HepG2 (cell line): ENCODE results near the gene STMN1. TPM values are rescaled to one million over a fixed set of nuclear protein-coding genes. Genes with fewer than 3 reads are reported as not detected.

Source experiments
- AHDC1 ChIP-seq: sonication (generic); formaldehyde crosslinking; IDR thresholded peaks from 2 replicates; pipeline ENCODE4 v1.5.1; 2020; ENCODE audit warnings: mild to moderate bottlenecking, missing genetic modification reagents, borderline replicate concordance
- FOXA3 ChIP-seq: IDR thresholded peaks from 2 replicates; pipeline ENCODE4 v1.6.1; 2016; ENCODE audit warnings: missing genetic modification reagents, missing compliant biosample characterization
- FOXK1 ChIP-seq: sonication (generic); formaldehyde crosslinking; IDR thresholded peaks from 2 replicates; pipeline ENCODE4 v1.4.0; 2020; ENCODE audit warnings: low read depth, missing genetic modification reagents, borderline replicate concordance
- HIVEP1 ChIP-seq: sonication (generic); formaldehyde crosslinking; IDR thresholded peaks from 2 replicates; pipeline ENCODE4 v1.4.0; 2020; ENCODE audit warnings: mild to moderate bottlenecking, missing genetic modification reagents
- HMGXB3 ChIP-seq: sonication (generic); formaldehyde crosslinking; IDR thresholded peaks from 2 replicates; pipeline ENCODE4 v1.4.0; 2020; ENCODE audit warnings: missing genetic modification reagents, borderline replicate concordance
- SIN3A ChIP-seq: IDR thresholded peaks from 2 replicates; pipeline ENCODE4 v1.6.1; 2011; ENCODE audit warnings: low read depth, mild to moderate bottlenecking, control low read depth, low read length, borderline replicate concordance
- YY1 ChIP-seq: IDR thresholded peaks from 2 replicates; pipeline ENCODE4 v1.6.1; 2011; ENCODE audit warnings: low read length, low read depth, moderate library complexity, mild to moderate bottlenecking; ENCODE audit not compliant: insufficient read depth, insufficient replicate concordance
- ZFP36 ChIP-seq: fragments of 150-350 bp; IDR thresholded peaks from 2 replicates; pipeline ENCODE4 v1.6.1; 2018; ENCODE audit warnings: borderline replicate concordance, low read length, low read depth; ENCODE audit not compliant: partially characterized antibody
- ZKSCAN1 ChIP-seq: fragments of 150-350 bp; IDR thresholded peaks from 2 replicates; pipeline ENCODE4 v1.6.1; 2014; ENCODE audit warnings: low read length
- ZNF264 ChIP-seq: sonication (generic); formaldehyde crosslinking; IDR thresholded peaks from 2 replicates; pipeline ENCODE4 v1.4.0; 2020; ENCODE audit warnings: missing genetic modification reagents
- ZNF547 ChIP-seq: sonication (generic); formaldehyde crosslinking; IDR thresholded peaks from 2 replicates; pipeline ENCODE4 v1.5.1; 2020; ENCODE audit warnings: mild to moderate bottlenecking, missing genetic modification reagents
- ZNF619 ChIP-seq: sonication (generic); formaldehyde crosslinking; IDR thresholded peaks from 2 replicates; pipeline ENCODE4 v1.4.0; 2020; ENCODE audit warnings: mild to moderate bottlenecking, missing genetic modification reagents
- ZNF784 ChIP-seq: sonication (generic); formaldehyde crosslinking; IDR thresholded peaks from 2 replicates; pipeline ENCODE4 v1.5.1; 2020; ENCODE audit warnings: missing genetic modification reagents, mild to moderate bottlenecking, borderline replicate concordance
- ZSCAN21 ChIP-seq: sonication (generic); formaldehyde crosslinking; IDR thresholded peaks from 2 replicates; pipeline ENCODE4 v1.8.0; 2022; ENCODE audit warnings: mild to moderate bottlenecking, missing genetic modification reagents, moderate library complexity, borderline replicate concordance
- polyA plus RNA-seq, 8 experiments: library from polyadenylated mRNA; depleted of rRNA in 3 of 8; stranded (reverse) in 7 of 8; unstranded in 1 of 8; fragments of >200 nt; fragmentation: Illumina TruSeq in 4 of 8; extraction: Trizol in 4 of 8; gene quantifications; 2 replicates each; pipeline versions ENCODE4 v1.2.1 to v1.2.3, GENCODE V29; 2011 to 2016; ENCODE audit warnings: low read depth in 4 of 8, missing spikeins in 1 of 8, mixed read lengths in 1 of 8; ENCODE audit not compliant: insufficient read depth in 1 of 8
- total RNA-seq, 5 experiments: library from RNA; depleted of rRNA; stranded (reverse); fragments of >200 nt; fragmentation: Illumina TruSeq; extraction: Trizol; gene quantifications; 2 replicates each; pipeline ENCODE4 v1.2.3, GENCODE V29; 2016; ENCODE audit warnings: low read depth in 1 of 5
- TF ChIP-seq, protein P1 (sequence below): sonication (generic); formaldehyde crosslinking; conservative IDR thresholded peaks from 2 replicates; pipeline ENCODE4 v1.8.0; 2022; ENCODE audit warnings: missing genetic modification reagents

Gene STMN1
- total and polyA plus RNA-seq, 2 of the 13 experiments (the other 11 are each of a cell fraction or from before 2014, with no cell fraction given), result 45.9 to 409 TPM

DNA sequence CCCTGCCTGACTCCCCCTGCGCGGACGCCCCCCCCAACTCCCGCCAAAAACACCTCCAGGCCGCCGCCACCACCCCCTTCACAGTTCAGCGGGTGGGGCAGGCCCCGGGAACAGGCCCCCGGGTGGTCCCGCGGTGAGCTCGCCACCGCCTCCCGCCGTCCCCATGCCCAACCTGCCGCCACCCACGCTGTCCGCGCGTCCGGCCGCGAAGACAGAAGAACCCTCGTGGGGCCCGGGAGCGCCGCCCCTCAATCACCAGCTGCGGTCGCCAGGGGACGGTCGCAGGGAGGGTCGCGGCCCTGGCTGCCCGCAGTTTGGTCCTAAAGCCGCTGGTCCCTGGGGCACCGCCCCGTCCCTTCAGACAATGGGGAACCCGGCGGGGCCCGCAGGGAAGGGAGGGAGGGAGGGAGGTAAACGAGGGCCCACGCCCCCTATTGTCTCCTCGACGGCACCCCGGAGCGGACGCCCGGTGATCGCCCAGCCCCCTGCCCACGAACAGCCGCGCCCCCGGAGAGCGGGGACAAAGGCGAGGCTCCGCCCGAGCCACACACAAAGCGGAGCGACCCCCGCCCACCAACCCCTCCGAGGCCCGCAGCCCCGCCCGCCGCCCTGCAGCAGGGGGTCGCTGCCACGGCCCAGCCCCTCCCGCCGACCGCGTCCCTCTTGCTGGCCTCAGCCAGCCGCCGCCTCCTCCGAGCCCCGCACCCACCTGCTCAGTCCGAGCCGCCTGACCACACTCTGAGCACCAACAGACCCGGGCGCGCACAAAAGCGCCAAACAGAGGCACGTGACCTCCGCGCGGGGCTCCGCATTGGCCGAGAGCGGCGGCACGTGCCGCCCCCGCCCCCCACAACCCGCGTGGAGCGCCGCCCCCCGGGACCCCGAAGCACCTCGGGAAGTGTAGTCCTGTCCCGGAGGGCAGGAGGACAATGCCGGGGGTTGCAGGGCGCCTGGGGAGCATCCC is at the start of gene STMN1 (continued):
- TF ChIP-seq AHDC1 (CRISPR knock-in tag) (no peak), FOXK1 (peak; percentile 67; the same call in 1 of the 2 replicates), FOXA3 (0 out of 2 replicates have a peak, but pooled peaks have one; percentile 28), ZNF547 (no peak), ZNF784 (CRISPR knock-in tag) (no peak), YY1 (peak; percentile 37), ZNF619 (CRISPR knock-in tag) (no peak), ZFP36 (no peak), ZSCAN21 (CRISPR knock-in tag) (no peak), SIN3A (peak; percentile 87; the same call in 1 of the 2 replicates), HMGXB3 (CRISPR knock-in tag) (no peak), HIVEP1 (CRISPR knock-in tag) (no peak), ZKSCAN1 (no peak), ZNF264 (CRISPR knock-in tag) (no peak)
- TF ChIP-seq, protein P1, sequence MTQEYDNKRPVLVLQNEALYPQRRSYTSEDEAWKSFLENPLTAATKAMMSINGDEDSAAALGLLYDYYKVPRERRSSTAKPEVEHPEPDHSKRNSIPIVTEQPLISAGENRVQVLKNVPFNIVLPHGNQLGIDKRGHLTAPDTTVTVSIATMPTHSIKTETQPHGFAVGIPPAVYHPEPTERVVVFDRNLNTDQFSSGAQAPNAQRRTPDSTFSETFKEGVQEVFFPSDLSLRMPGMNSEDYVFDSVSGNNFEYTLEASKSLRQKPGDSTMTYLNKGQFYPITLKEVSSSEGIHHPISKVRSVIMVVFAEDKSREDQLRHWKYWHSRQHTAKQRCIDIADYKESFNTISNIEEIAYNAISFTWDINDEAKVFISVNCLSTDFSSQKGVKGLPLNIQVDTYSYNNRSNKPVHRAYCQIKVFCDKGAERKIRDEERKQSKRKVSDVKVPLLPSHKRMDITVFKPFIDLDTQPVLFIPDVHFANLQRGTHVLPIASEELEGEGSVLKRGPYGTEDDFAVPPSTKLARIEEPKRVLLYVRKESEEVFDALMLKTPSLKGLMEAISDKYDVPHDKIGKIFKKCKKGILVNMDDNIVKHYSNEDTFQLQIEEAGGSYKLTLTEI, result no peak
